HG03280 (cell line): Measurements from ENCODE around the gene PGLYRP4.

Source experiments
- ATAC-seq: cut with Tn5 transposase; IDR thresholded peaks from one replicate; pipeline ENCODE4 v1.9.1; 2021; ENCODE audit warnings: mild to moderate bottlenecking, moderate library complexity; ENCODE audit not compliant: unreplicated experiment

PGLYRP4 gene, protein sequence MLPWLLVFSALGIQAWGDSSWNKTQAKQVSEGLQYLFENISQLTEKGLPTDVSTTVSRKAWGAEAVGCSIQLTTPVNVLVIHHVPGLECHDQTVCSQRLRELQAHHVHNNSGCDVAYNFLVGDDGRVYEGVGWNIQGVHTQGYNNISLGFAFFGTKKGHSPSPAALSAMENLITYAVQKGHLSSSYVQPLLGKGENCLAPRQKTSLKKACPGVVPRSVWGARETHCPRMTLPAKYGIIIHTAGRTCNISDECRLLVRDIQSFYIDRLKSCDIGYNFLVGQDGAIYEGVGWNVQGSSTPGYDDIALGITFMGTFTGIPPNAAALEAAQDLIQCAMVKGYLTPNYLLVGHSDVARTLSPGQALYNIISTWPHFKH

DNA sequence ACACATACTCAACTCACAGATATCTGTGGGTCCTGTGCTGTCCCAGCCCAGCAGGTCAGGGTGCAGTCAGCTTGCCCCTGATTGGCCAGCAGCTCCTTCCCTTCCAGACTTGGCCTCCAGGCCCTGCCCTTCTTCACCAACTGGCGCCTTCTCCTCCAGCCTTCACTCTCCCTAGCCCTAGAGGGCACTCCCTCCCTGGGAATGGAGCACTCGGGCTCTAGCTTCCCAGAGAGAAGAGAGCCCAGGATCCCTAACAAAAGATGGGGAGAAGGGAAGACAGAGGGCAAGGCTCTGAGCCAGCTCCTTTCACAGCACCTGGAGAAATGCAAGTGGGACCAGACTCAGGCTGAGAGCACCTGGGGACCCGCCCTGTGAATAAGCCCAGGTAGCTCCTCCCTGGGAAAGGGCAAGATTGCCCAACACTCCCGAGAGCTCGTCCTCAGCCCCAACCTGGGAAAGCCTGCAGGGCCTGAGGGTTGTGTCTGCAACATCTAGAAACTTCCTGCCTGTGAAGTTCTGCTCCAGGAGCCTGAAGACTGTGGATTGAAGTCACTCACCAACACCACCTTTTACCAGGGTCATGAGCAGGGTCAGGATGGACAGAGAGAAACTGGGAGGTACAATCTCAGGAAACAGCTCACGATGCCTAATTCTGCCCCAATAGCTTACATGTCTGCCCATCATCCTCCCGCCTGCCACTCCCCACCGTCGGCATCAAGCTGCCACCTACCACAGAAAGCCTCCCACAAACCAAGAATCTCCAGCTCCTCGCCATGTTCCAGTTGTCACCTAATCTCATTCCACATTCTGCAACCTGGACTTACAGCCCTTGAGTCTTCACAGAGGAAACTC lies at the start of gene PGLYRP4:
Gene PGLYRP4 (minus strand): TSS at position 331 of the 852 bp plus-strand sequence. CDS start 909 bp downstream, outside the sequence.
- no peak for ATAC-seq

DNA sequence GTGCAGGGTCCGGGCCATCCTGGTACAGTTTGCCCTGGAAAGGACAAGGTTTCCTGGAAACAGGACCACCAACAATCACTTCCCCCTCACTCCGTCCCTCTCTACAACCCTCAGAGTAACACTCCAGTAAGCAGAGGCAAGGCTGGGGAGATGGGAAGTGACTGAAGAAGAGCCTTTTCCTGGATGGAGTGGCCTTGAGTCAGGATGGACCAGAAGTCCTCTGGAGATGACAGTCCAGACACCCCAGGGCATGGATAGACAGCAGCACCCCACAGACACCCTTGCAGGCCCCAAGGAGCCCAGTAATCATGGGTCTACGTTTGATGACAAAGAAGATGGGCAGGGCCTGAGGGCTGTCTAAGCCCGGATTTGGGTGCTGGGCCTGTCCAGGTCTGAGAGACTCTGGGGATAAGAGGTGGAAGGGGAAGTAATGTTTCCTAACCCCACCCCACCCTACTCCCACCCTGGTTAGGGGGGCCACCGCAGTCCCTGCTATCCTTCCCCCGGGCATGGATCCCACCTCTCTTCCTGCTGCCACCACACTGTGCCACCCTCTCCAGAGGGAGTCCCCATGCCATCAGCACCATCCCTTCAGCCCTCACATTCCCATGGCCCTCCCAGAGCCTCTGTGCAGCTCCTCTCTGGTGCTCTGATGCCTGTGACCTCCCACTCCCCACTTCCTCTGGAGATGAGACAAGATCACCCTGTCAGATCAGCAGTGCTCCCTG lies 49.4 kb upstream of the PGLYRP4 start:
- ATAC-seq, result no peak

DNA sequence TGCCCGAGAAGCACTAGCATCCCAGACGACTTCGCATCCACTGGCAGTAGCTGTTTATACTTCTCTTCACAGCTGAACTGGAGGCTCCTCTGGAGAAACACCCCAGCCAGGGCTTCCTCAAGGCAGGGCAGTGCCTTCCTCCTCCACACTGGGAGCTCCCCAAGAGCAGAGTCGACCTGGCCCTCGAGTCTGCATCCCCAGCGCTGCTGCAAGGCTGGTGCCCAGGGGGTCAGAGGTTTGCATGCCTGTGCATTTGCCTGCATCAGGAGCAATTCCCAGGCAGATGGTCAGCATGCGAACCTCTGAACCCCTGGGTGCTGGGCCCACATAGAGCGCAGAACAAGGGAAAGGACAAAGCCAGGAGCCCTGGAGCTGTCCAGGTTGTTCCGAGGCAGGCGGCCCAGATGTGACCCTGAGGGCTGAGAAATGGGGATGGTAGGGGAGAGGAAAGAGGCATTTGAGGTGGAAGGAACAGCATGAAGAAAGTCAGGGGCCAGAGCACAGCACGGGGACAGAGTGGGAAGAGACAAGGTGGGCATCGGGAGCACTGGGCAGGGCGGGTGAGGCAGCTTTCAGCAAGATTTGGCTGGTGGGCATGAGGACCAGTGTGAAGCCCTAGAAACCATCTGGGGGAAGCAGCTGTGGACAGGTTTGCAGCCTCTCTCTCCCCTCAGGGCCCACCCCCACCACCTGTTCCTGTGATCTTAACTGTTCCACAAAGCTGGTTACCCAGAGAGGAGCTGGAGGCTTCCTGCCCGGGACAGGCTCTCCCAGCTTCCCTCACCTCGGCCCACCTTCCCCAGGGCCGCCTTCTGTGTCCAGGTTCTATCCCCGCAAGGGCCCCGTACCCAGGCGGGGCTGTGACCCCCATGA lies 48.6 kb upstream of the PGLYRP4 start:
- ATAC-seq, result no peak

DNA sequence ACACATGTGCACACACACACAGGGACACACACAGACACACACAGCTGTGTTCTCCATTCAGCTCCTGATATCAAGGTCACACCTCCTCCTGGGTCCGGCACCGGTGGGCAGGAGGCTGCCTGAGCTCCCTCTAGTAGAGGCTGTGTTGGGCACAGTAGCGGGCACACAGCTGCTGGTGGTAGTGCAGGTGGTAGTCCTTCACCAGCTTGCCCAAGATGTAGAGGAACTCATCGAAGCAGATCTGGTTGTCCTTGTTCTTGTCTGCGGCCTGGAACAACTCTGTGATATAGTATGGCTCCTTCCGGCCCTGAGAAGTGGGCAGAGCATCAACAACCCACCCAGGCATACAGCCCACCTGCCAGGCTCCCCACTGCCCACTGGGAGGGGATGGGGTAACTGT lies 47.8 kb upstream of the PGLYRP4 start:
- no peak for ATAC-seq

DNA sequence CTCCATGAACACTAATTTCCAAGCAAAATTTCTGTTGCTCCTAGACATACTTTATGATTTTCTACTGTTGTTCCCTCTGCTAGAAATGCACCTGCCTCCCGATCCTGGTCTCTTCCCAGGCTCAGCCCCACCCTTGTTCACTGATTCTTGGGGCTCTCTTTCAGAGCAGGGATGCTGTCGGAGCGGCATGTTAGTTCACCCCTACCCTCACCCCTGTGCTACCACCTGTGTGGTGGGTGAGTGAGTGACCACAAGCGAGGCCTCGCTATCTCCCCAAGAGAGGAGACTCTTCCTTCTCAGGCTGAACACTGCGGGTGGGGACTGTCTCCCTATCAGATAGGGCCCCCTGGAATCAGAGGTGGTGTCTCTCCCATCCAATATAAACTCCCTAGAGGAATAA lies 47.1 kb upstream of the PGLYRP4 start:
- ATAC-seq, result no peak

DNA sequence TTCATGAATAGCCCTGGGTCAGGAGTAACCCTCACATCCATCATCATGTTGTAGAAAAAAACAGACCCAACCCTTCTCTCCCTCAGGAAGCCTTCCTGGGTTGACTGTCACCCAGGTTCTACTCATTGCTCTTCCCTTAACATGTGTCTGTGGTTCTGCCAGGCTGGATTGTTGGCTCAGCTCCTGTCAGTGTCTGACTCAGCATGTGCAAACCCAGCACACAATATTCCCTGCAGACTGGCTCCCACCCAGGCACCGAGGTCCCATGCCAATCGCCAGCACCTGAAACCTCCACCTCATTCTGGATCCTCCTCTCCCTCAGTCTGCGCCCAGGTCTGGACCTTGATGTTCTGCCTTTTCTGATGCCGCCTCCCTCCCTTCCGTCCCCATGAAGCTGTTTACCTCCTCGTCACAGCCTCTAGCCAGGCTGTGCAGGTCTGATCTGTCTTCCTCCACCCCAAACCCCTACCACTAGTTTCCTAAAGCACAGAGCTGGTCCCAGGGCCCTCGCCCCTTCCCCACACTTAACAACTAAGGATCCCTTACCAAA lies 46.6 kb upstream of the PGLYRP4 start:
- no peak for ATAC-seq

DNA sequence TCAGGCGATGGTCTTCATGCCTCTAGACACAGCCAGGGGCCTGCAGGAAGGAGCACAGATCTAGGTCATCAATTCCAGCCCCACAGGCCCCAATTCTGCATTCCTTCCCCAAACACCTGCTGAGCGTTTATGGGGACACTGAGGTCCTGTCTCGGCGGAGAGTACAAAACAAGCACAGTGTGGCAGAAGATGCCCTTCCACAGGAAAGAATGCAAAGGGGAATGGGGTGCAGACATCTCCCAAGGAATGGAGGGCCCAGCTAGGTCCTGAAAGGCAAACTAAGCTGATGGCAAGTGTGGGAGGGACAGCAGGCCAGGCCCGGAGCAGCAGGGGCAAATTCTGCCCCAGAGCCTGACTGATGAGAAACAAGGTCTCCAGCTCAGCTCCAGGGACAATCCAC lies 45.8 kb upstream of the PGLYRP4 start:
- ATAC-seq, result no peak

DNA sequence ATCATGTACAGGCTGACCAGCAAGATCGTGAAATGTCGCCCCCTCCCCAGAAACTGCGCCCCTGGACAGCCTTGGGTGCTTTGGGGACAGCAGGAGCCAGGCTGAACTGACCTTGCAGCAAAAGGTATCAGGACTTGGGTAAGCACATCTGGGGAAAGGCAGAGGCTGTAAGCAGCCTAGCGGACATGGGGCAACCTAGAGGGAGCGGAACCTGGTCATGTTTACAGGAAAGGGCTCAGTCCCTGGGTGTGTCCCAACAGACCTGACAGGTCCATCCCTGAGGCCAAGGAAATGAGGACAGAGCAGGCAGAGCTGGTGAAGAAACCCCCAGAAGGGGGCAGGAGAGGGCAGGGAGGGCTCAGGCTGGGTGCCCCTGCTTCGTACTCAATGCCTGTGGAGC lies 45.3 kb upstream of the PGLYRP4 start:
- no peak for ATAC-seq

DNA sequence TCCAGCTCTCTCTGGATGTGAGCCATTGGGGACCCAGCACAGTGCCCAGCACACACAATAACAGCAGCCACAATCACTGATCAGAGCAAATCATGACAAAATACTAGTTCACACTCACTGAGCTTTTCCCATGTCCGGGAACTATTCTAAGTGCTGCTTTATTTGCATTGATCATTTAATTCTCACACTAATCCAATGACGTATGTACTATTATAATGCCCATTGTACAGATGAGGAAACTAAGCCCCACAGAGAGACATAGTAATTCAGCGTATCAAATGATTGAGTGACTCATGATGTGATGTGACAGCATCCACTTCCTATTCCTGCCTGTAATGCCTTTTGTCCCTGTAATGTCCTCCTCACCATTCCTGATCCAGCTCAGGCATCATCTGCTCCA lies 44.2 kb upstream of the PGLYRP4 start:
- ATAC-seq, result no peak

DNA sequence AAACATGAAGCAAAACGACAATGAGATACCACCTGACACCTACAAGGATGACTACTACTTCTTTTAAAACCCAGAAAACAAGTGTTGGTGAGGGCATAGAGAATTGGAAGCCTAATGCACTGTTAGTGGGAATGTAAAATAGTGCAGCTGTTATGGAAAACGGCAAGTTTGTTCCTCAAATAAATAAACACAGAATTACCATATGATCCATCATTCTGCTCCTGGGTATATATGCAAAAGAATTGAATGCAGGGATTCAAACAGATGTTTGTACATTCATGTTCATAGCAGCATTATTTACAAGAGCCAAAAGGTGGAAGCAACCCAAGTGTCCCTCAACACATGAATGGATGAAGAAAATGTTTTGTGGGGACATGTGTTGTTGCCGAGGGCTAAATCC lies 43.6 kb upstream of the PGLYRP4 start:
- ATAC-seq, result no peak

DNA sequence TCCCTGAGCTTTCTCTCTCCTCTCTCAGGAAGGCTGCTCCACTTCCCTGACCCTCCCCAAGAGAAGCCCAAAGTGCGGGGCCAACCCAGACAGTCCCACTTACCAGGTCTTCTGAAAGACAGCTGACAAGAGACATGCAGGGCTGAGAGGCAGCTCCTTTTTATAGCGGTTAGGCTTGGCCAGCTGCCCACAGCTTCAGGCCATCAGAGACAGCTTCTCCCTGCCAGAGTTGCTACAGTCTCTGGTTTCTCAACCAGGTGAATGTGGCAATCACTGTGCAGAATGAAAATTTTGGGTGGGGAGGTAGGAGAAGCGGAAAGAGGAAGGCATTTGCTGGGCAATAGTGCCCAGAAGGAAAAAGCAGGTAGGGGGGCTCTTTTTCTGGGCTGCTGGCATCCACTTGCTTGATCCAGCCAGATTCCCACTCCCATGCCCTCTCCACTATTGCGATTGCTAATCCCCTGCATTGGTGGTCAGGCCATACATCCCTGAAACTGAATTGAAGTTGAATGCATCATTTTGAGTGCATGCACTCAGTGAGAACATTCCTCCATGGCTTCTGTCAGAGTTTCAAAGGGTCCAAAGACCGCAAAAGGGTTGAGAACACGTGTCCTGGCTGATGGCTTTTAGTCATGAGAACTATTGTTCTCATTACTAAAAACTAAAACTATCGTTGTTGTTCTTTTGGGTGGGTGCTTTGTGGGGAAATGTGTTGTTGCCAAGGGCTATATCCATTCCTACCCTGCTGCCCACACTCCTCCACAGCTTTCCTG lies 42.5 kb upstream of the PGLYRP4 start, which contains the start of gene S100A8:
Gene S100A8 (minus strand): TSS at position 136 of the 773 bp plus-strand sequence. CDS start 538 bp downstream, outside the sequence.
- no peak for ATAC-seq

DNA sequence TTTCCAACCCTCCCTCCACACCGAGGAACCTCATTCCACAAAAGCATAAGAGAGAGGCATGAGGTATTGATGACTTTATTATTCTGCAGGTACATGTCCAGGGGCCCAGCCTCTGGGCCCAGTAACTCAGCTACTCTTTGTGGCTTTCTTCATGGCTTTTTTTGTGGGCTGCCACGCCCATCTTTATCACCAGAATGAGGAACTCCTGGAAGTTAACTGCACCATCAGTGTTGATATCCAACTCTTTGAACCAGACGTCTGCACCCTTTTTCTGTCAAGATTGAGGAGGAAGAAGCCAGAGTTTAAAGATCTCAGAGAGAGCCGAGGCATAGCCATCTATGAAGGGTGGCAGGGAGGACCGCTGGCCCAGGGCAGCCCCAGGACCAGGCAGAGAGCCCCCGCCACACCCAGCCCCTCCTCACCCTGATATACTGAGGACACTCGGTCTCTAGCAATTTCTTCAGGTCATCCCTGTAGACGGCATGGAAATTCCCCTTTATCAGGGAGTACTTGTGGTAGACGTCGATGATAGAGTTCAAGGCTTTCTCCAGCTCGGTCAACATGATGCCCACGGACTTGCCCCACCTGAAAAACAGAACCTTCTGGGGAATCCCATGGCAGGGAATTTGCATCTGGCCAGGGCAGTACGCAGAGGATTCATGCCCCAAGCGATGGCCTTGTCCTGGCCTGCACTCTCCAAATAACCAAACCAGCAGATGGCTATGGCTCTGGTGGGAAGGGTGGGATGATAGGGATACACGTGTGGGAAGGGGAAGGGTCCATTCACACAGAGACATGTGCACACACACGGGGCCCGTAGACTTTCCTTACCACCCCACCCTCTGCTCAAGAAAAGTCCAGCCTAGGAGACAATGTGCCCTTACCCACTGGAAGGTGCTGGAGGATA lies 41.6 kb upstream of the PGLYRP4 start:
- no peak for ATAC-seq

DNA sequence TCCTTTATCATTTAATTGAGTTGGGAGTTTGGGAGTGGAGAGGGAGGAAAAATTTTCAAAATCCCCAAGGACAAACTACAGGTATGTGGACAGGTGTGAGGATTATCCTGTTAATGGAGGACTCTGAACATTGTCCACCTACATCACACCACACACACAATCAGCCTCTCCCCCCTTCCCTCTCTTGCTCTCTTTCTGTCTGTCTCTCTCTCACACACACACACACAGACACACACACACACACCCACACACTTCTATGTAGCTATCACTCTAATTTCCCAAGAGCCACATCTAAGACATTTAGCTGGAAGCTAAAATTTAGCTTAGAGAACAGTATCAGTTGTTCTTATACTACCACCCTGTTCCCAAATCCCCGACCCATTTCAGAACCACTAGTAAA lies 40.8 kb upstream of the PGLYRP4 start:
- ATAC-seq, result no peak

DNA sequence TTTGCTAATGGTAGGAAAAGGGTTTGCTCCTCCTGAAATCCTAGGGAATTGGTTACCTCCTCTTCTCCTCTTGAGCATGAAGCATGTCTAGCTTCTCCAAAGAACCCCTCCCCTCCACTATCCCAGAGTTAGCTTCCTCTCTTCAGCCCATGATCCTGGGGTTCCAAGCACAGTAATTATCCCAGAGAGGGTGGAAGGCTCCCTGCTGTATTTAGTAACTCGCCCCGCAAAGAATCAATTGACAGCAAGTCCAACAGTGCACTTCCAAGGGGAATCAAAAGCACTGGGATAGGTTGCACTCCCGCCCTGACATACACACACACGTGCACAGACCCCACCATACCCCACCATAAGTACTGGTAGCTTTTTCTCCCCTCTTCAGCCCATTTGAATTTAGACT lies 39.1 kb upstream of the PGLYRP4 start:
- no peak for ATAC-seq

DNA sequence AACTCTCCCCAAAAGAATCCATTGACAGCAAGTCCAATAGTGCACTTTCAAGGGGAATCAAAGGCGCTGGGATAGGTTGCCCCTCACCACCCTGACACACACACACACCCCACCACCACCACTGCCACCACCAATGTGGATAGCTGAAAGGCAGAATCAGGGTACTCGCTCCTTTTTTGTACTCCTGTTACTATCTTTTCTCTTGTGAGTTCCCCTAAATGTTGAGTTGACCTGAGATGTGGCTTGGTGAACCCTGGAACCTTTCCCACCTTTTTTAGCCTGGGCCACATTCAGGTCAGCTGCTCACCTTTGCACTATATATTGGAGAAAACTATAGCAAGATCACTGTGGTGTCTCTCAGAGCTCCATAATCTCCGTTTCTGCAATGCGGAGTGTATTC lies 38.4 kb upstream of the PGLYRP4 start:
- ATAC-seq, result no peak

DNA sequence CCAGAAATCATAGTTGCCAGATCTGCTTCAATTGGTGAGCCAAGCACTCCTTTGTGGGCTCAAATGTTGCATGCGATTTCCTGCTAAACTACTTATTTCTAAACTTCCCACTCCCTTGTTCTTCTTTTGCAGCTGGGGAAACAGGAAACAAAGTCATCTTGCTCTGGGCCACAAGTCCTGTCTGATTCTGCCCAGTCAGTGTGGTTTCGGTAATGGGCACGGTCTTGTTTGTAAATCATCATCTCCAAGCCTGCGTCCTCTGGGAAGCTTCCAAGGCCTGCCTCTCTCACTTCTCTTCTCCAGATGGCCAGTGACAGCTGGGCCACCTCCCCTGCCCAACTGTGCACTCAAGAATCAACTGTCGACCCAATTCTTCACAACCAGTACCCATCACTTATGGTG lies 37.9 kb upstream of the PGLYRP4 start:
- no peak for ATAC-seq

DNA sequence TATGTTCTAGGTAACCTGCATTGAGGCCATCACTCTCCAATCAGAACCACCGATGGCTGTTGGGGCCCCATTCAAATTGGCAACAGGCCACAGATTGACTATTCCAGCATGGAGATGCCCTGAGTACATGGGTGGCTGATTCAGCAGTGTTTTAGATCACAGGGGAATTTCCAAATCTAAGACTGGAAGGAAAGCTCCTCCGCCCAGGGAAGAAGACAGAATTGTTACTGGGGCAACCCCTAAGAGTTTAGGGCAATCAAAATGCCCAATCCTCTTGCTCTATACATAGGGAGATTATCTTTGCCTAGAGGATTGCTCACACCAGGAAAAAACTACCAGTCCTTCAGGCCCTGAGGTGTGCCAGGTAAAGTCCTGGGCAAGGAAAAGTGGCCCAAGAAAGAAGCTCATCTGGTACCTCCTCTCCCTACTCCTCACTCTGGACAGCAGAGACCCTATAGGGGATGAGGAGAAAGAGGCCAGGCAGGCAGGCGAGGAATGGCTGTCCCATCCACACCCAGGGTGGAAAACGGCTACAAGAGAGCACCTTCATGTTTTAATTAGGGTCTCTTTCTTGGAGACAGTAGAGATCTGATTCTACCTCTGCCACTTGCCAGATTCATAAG lies 36.4 kb upstream of the PGLYRP4 start:
- no peak for ATAC-seq

DNA sequence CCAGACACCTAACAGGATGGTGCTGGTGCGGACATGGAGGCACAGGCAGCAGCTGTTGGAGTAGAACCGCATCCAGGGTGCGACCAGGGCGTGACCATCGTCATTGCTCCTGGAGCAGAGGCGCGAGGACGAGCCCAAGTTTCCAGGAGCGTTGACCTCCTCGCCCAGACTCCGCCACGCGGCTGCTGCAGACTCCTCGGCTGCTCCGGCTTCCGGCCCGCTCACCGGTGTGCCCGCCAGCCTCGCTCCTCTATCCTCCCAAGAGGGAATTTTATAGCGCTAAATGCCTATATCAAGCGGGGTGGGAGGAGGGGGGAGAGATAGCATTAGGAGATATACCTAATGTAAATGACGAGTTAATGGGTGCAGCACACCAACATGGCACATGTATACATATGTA lies 32.1 kb upstream of the PGLYRP4 start:
- no peak for ATAC-seq
